GM12891 (cell line): ENCODE results near the gene LILRA5.
"Not testable (repeated sequence)": the region's sequence is repeated elsewhere in the genome, so short reads cannot be mapped to it uniquely, and the experiment has no call there.

Experiments
- DNase-seq: peaks from one replicate; pipeline ENCODE4 v3.0.0; 2011; ENCODE audit warnings: low spot score; ENCODE audit not compliant: insufficient read length
- FAIRE-seq: peaks from 2 replicates; lab custom pipeline; 2011; peaks lifted over from hg19 to GRCh38; lab: Jason Lieb, UNC
- PAX5 ChIP-seq: IDR thresholded peaks from 2 replicates; pipeline ENCODE4 v1.6.1; 2011; ENCODE audit warnings: low read length, moderate library complexity, mild to moderate bottlenecking; ENCODE audit not compliant: insufficient read depth, severe bottlenecking
- POLR2A ChIP-seq: IDR thresholded peaks from 2 replicates; pipeline ENCODE4 v1.6.1; 2011; ENCODE audit warnings: low read depth, low read length, control low read depth
- POLR2AphosphoS5 ChIP-seq: IDR thresholded peaks from 2 replicates; pipeline ENCODE4 v1.6.1; 2011; ENCODE audit warnings: low read depth, low read length, control low read depth
- POU2F2 ChIP-seq: IDR thresholded peaks from 2 replicates; pipeline ENCODE4 v1.6.1; 2011; ENCODE audit warnings: low read depth, mild to moderate bottlenecking, control low read depth, low read length, moderate library complexity
- SPI1 ChIP-seq: IDR thresholded peaks from 2 replicates; pipeline ENCODE4 v1.6.1; 2011; ENCODE audit warnings: low read depth, low read length, control low read depth
- TAF1 ChIP-seq: IDR thresholded peaks from 2 replicates; pipeline ENCODE4 v1.6.1; 2011; ENCODE audit warnings: low read depth, low read length, control low read depth

The LILRA5 gene

GRCh38 chr19:54305141-54305540 lies 7.8 kb downstream of the LILRA5 start:
- TF ChIP-seq TAF1 (no peak), POLR2A (no peak), POLR2AphosphoS5 (no peak), PAX5 (no peak), SPI1 (no peak)
- DNase-seq, result no peak
- no peak for FAIRE-seq

- FAIRE-seq, result no peak
- no peak for TF ChIP-seq PAX5
- no peak for TF ChIP-seq POLR2A
- TF ChIP-seq TAF1, result no peak
- no peak for TF ChIP-seq POU2F2
- TF ChIP-seq SPI1, result no peak
- no peak for TF ChIP-seq POLR2AphosphoS5
Measured at GRCh38 chr19:54302257-54302656, 10.7 kb downstream of the LILRA5 start.

GRCh38 chr19:54299515-54299914 lies 13.5 kb downstream of the LILRA5 start:
- FAIRE-seq (no peak), DNase-seq (no peak)
- no peak for TF ChIP-seq POLR2A
- no peak for TF ChIP-seq TAF1
- TF ChIP-seq SPI1, result no peak
- TF ChIP-seq POU2F2, result no peak
- TF ChIP-seq POLR2AphosphoS5, result no peak
- no peak for TF ChIP-seq PAX5

More at GRCh38 chr19:54302257-54302656, 10.7 kb downstream of the LILRA5 start:
- no peak for DNase-seq

- no peak for FAIRE-seq
- DNase-seq, result no peak
- no peak for TF ChIP-seq PAX5
- TF ChIP-seq SPI1, result no peak
- no peak for TF ChIP-seq POLR2AphosphoS5
- no peak for TF ChIP-seq TAF1
Measured at GRCh38 chr19:54299126-54299498, 13.9 kb downstream of the LILRA5 start.

GRCh38 chr19:54298357-54299125 lies 14.4 kb downstream of the LILRA5 start:
- DNase-seq (no peak), FAIRE-seq (no peak)
- no peak for TF ChIP-seq SPI1
- TF ChIP-seq POU2F2, result no peak
- TF ChIP-seq PAX5, result no peak
- TF ChIP-seq TAF1, result no peak
- TF ChIP-seq POLR2AphosphoS5, result no peak
- TF ChIP-seq POLR2A, result no peak

- DNase-seq (no peak), FAIRE-seq (no peak)
- TF ChIP-seq SPI1 (no peak), POU2F2 (no peak), POLR2A (no peak), POLR2AphosphoS5 (no peak), TAF1 (no peak), PAX5 (no peak)
Measured at GRCh38 chr19:54297759-54298305, 15.1 kb downstream of the LILRA5 start.

- DNase-seq, result no peak
- no peak for TF ChIP-seq POU2F2
- TF ChIP-seq PAX5, result no peak
- no peak for TF ChIP-seq SPI1
- FAIRE-seq, result no peak
Measured at GRCh38 chr19:54294539-54294938, 18.4 kb downstream of the LILRA5 start.

GRCh38 chr19:54289160-54289559 lies 23.8 kb downstream of the LILRA5 start:
- peak; percentile 98 for FAIRE-seq
- not testable (repeated sequence) for DNase-seq

GRCh38 chr19:54287456-54287855 lies 25.5 kb downstream of the LILRA5 start:
- FAIRE-seq, result no peak
- no peak for TF ChIP-seq POLR2AphosphoS5
- TF ChIP-seq POU2F2, result no peak
- TF ChIP-seq SPI1, result no peak
- TF ChIP-seq PAX5, result no peak
- no peak for TF ChIP-seq POLR2A
- TF ChIP-seq TAF1, result no peak
- DNase-seq, result no peak

- peak; percentile 96 for FAIRE-seq
- DNase-seq, result not testable (repeated sequence)
Measured at GRCh38 chr19:54286283-54286682, 26.7 kb downstream of the LILRA5 start.

- peak; percentile 68 for FAIRE-seq
- not testable (repeated sequence) for DNase-seq
Measured at GRCh38 chr19:54285427-54286056, 27.4 kb downstream of the LILRA5 start.
